Left lobe of liver (tissue), 2 donors: ENCODE data around the gene ETFDH. TPM values are rescaled to one million over a fixed set of nuclear protein-coding genes. Genes with fewer than 3 reads are reported as not detected.
"Not testable (repeated sequence)": the region's sequence is repeated elsewhere in the genome, so short reads cannot be mapped to it uniquely, and the experiment has no call there.

Experiments used
- ATAC-seq: fragments of 200-7000 bp; cut with Tn5 transposase; one replicate; pipeline ENCODE4 v1.9.1; 2020; ENCODE audit warnings: mild to moderate bottlenecking, moderate library complexity
- DNase-seq: peaks from one replicate; pipeline ENCODE4 v3.0.0-alpha.2; 2020; ENCODE audit warnings: low spot score
- total RNA-seq: library from RNA; stranded (reverse); gene quantifications from one replicate; pipeline ENCODE4 v1.2.1, GENCODE V29; 2021
- donor health status: DM: no; HTN: no; CAD: no; lungs with moderate emphysema.
- donor health status: DM: no; HTN: yes; CAD: no.

ETFDH gene
- total RNA-seq, 1 donor from 2014 or later: 134 TPM

GRCh38 chr4:158750379-158750778 is 78.3 kb downstream of the ETFDH start:
- ATAC-seq: no peak

DNA sequence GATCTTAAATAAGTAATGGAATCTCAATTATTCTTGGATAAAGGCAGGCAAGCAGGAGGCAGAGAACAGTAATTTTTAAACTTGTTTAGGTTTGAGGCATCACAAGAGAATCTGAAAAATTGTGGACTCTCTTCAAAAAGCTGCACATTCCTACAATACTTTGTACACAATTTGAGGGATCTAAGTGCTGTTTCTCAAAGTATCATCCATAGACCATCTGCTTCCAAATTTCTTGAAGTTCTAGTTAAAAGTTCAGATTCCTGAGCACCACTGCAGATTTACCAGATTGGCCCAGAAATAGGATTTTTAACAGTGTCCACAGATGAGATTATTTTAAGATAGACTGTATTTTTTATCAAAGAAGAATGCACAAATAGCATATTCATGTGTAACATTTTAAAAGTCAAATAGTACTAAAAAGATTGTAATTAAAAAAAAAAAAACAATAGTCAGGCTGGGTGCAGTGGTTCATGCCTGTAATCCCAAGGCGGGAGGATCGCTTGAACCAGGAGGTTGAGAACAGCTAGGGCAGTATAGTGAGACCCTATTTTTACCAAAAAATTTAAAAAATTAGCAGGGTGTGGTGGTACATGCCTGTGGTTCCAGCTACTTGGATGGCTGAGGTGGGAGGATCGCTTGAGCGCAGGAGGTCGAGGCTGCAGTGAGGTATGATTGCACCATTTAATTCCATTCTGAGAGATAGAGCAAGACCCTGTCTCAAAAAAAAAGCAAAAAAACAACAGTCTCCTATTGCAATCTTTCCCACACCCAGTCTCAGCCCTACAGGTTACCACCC is 82.5 kb downstream of the ETFDH start:
- DNase-seq: no peak
- no peak for ATAC-seq

More at GRCh38 chr4:158750379-158750778, 78.3 kb downstream of the ETFDH start:
- no peak for DNase-seq

DNA sequence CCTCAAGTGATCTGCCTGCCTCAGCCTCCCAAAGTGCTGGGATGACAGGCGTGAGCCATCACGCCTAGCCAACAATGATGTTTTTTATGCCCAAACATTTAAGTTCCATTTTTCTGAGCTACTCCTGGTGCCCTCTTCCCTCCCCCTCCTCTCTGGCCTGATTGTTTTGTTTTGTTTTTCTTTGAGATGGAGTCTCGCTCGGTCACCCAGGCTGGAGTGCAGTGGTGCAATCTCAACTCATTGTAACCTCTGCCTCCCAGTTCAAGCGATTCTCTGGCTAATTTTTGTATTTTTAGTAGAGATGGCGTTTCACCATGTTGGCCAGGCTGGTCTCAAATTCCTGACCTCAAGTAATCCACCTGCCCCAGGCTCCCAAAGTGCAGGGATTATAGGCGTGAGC is 83.7 kb downstream of the ETFDH start:
- peak; percentile 53 for ATAC-seq
- not testable (repeated sequence) for DNase-seq

DNA sequence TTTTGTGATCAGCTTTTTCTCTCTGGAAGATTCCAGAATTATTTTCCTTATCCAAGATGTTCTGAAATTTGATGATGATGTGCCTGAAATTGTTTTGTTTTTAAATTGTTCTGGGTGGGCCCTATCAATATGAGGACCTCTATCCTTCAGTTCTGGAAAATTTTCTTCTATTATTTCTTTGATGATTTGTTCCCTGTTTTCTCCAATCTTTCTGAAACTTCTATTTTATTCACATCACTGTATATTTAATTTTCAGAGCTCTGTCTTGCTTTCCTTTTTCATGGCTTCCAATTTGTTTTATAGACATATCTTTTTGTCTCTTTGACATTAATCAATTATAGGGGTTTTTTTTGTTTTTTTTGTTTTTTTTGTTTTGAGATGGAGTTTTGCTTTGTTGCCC is 84.5 kb downstream of the ETFDH start:
- no peak for DNase-seq
- ATAC-seq: no peak

DNA sequence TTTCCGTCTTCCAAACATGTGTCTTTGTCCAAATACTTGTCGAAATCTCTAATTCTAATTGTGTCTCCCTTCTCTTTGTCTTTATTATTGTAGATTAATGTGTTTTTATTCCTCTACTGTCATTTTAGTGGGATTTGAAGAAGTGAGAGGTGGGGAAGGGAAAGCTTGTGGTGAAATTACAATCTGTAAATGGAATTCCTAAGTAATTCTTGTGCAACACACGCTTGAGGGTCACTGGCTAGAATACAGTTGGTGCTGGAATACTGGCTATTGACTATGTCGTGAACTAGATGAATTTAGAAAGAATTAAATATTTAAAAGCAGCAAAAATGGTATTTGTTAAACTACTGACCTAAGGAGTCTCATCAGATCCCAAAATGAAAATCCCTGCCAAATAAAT is 86.0 kb downstream of the ETFDH start:
- no peak for DNase-seq
- ATAC-seq: no peak

GRCh38 chr4:158758703-158759102 is 86.6 kb downstream of the ETFDH start:
- no peak for DNase-seq
- peak; percentile 69 for ATAC-seq

Other genes with a start within 250 kb of the ETFDH start
- 1.1 TPM for gene RXFP1, start 150.4 kb upstream of the ETFDH start, total RNA-seq
- gene C4orf46, start 409 bp upstream of the ETFDH start, total RNA-seq: 0.60 TPM
- gene PPID, start 51.1 kb downstream of the ETFDH start, total RNA-seq: 12.5 TPM
- 60.8 TPM for gene FNIP2, start 96.7 kb downstream of the ETFDH start, total RNA-seq